Measurements from ENCODE around the gene ERGIC1. TPM values are rescaled to one million over a fixed set of nuclear protein-coding genes. Genes with fewer than 3 reads are reported as not detected.

Gene ERGIC1
- total and polyA plus RNA-seq, 2 of the 13 experiments (the other 11 are each of a cell fraction or from before 2014, with no cell fraction given), result 78.5 to 184 TPM

DNA sequence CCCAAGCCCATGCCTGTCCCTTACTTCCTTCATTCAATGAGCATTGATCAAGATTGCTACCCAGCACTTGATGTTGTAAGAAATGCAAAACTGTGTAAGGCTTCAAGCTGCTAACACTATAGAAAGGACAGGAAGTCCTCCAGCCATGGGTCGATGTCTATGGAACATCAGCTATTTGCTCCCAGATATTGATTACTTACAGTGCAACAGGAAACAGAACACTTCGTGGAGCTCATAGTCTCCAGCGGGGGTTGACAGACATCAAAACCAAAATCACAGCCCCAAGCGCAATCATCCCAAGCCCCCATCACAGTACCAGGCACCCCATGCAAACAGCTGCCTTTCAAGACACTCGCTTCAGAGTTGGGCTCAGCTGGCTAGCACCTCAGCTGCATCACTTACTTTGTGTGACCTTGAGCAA, 36.3 kb upstream of the ERGIC1 start (continued):
- no peak for TF ChIP-seq ZNF138 (CRISPR knock-in tag; IDR thresholded peaks at IDR 0.05; ENCODE audit: low read depth)
- TF ChIP-seq FOSL2 (CRISPR knock-in tag; IDR thresholded peaks at IDR 0.05), result peak; percentile 32; the same call in 1 of the 2 replicates
- peak; percentile 56; the same call in 1 of the 2 replicates for TF ChIP-seq FOXO1 (CRISPR knock-in tag; IDR thresholded peaks at IDR 0.05)
- 0 out of 2 replicates have a peak, but pooled peaks have one; percentile 32 for TF ChIP-seq HNF4A (CRISPR knock-in tag; IDR thresholded peaks at IDR 0.05)
- 0 out of 2 replicates have a peak, but pooled peaks have one; percentile 40 for TF ChIP-seq SMAD3 (CRISPR knock-in tag; IDR thresholded peaks at IDR 0.05)
- TF ChIP-seq MXI1 (IDR thresholded peaks at IDR 0.05; ENCODE audit: borderline replicate concordance, low read depth, low read length), result no peak
- TF ChIP-seq, protein P1, sequence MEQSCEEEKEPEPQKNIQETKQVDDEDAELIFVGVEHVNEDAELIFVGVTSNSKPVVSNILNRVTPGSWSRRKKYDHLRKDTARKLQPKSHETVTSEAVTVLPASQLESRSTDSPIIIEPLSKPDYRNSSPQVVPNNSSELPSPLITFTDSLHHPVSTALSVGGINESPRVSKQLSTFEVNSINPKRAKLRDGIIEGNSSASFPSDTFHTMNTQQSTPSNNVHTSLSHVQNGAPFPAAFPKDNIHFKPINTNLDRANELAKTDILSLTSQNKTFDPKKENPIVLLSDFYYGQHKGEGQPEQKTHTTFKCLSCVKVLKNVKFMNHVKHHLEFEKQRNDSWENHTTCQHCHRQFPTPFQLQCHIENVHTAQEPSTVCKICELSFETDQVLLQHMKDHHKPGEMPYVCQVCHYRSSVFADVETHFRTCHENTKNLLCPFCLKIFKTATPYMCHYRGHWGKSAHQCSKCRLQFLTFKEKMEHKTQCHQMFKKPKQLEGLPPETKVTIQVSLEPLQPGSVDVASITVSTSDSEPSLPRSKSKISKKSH (CRISPR knock-in tag; IDR thresholded peaks at IDR 0.05; ENCODE audit: borderline replicate concordance), result no peak
- no peak for TF ChIP-seq HNRNPLL (IDR thresholded peaks at IDR 0.05; ENCODE audit: low read depth, low read length, poor library complexity, severe bottlenecking)
- no peak for TF ChIP-seq ZNF782 (CRISPR knock-in tag; IDR thresholded peaks at IDR 0.05; ENCODE audit: borderline replicate concordance)
- TF ChIP-seq, protein P2, sequence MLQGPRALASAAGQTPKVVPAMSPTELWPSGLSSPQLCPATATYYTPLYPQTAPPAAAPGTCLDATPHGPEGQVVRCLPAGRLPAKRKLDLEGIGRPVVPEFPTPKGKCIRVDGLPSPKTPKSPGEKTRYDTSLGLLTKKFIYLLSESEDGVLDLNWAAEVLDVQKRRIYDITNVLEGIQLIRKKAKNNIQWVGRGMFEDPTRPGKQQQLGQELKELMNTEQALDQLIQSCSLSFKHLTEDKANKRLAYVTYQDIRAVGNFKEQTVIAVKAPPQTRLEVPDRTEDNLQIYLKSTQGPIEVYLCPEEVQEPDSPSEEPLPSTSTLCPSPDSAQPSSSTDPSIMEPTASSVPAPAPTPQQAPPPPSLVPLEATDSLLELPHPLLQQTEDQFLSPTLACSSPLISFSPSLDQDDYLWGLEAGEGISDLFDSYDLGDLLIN (CRISPR knock-in tag; IDR thresholded peaks at IDR 0.05; ENCODE audit: borderline replicate concordance), result no peak
- TF ChIP-seq NR1H2 (CRISPR knock-in tag; IDR thresholded peaks at IDR 0.05; ENCODE audit: borderline replicate concordance, low read depth), result no peak
- TF ChIP-seq CBX2 (IDR thresholded peaks at IDR 0.05; ENCODE audit: low read depth, low read length), result no peak
- no peak for TF ChIP-seq CBX2 (CRISPR knock-in tag; IDR thresholded peaks at IDR 0.05; ENCODE audit: low read depth)
- TF ChIP-seq FOXA3 (CRISPR knock-in tag; IDR thresholded peaks at IDR 0.05), result peak; percentile 54; the same call in 1 of the 2 replicates
- no peak for TF ChIP-seq SMAD9 (CRISPR knock-in tag; IDR thresholded peaks at IDR 0.05)
- TF ChIP-seq SALL1 (CRISPR knock-in tag; IDR thresholded peaks at IDR 0.05), result peak; percentile 82
- peak; percentile 82 for TF ChIP-seq HDAC1 (CRISPR knock-in tag; IDR thresholded peaks at IDR 0.05)
- 0 out of 2 replicates have a peak, but pooled peaks have one; percentile 19 for TF ChIP-seq JUND (CRISPR knock-in tag; IDR thresholded peaks at IDR 0.05)
- 0 out of 2 replicates have a peak, but pooled peaks have one; percentile 15 for TF ChIP-seq NR2F6 (IDR thresholded peaks at IDR 0.05)
- 0 out of 2 replicates have a peak, but pooled peaks have one; percentile 16 for TF ChIP-seq NR2F6 (CRISPR knock-in tag; IDR thresholded peaks at IDR 0.05)
- TF ChIP-seq KDM1A (CRISPR knock-in tag; IDR thresholded peaks at IDR 0.05), result no peak
- no peak for TF ChIP-seq POLR2G (IDR thresholded peaks at IDR 0.05; ENCODE audit: low read depth, low read length)
- TF ChIP-seq, protein P3, sequence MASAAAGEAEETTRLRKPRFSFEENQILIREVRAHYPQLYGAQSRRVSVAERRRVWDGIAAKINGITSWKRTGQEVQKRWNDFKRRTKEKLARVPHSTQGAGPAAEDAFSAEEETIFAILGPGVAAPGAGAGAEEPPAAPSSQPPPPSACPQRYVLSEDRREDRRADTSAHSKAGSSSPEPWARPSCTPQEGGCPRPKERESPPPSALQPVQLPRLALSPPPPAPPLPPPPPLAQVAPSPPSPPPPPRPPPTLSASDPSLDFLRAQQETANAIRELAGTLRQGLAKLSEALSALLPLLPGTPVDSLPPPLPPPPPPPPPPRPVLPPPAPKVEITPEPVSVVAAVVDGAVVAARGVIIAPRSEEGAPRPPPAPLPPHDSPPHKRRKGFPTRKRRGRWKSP (CRISPR knock-in tag; IDR thresholded peaks at IDR 0.05), result 0 out of 2 replicates have a peak, but pooled peaks have one; percentile 30
- TF ChIP-seq RXRB (CRISPR knock-in tag; IDR thresholded peaks at IDR 0.05; ENCODE audit: borderline replicate concordance), result peak; percentile 62; the same call in 1 of the 2 replicates
- TF ChIP-seq, protein P4, sequence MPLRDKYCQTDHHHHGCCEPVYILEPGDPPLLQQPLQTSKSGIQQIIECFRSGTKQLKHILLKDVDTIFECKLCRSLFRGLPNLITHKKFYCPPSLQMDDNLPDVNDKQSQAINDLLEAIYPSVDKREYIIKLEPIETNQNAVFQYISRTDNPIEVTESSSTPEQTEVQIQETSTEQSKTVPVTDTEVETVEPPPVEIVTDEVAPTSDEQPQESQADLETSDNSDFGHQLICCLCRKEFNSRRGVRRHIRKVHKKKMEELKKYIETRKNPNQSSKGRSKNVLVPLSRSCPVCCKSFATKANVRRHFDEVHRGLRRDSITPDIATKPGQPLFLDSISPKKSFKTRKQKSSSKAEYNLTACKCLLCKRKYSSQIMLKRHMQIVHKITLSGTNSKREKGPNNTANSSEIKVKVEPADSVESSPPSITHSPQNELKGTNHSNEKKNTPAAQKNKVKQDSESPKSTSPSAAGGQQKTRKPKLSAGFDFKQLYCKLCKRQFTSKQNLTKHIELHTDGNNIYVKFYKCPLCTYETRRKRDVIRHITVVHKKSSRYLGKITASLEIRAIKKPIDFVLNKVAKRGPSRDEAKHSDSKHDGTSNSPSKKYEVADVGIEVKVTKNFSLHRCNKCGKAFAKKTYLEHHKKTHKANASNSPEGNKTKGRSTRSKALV (CRISPR knock-in tag; IDR thresholded peaks at IDR 0.05), result no peak
- TF ChIP-seq ZNF225 (CRISPR knock-in tag; IDR thresholded peaks at IDR 0.05), result no peak
- TF ChIP-seq MED1 (CRISPR knock-in tag; IDR thresholded peaks at IDR 0.05), result peak; percentile 72
- no peak for TF ChIP-seq SOX6 (IDR thresholded peaks at IDR 0.05)
- peak; percentile 76 for TF ChIP-seq SOX6 (CRISPR knock-in tag; IDR thresholded peaks at IDR 0.05)
